Measurements from ENCODE around the gene BMP8A. TPM values are rescaled to one million over a fixed set of nuclear protein-coding genes. Genes with fewer than 3 reads are reported as not detected.
"Not testable (repeated sequence)": the region's sequence is repeated elsewhere in the genome, so short reads cannot be mapped to it uniquely, and the experiment has no call there.

Gene BMP8A
- total RNA-seq, result under 1 TPM; 0.73 to 0.82 TPM
- polyA plus RNA-seq (ENCODE audit: insufficient read length in 6 of 6), result under 1 TPM; 0.37 to 0.73 (median 0.53) TPM
- long read RNA-seq, donor 1, partial matches to known transcripts, result 0 of 1 reads
- long read RNA-seq, donor 1, other reads (novel, unspliced or antisense), result 0 of 1 reads
- long read RNA-seq, donor 2, partial matches to known transcripts, result 15 of 15 reads
- long read RNA-seq, donor 2, other reads (novel, unspliced or antisense), result 0 of 15 reads
- long read RNA-seq, donor 3, result 0 reads
- long read RNA-seq, donor 4, partial matches to known transcripts, result 0 of 1 reads
- long read RNA-seq, donor 4, other reads (novel, unspliced or antisense), result 1 of 1 reads
- long read RNA-seq, donor 5, result 0 reads
- long read RNA-seq, donor 6, partial matches to known transcripts, result 0 of 1 reads
- long read RNA-seq, donor 6, other reads (novel, unspliced or antisense), result 0 of 1 reads
- long read RNA-seq, donor 7, partial matches to known transcripts, result 12 of 12 reads
- long read RNA-seq, donor 7, other reads (novel, unspliced or antisense), result 0 of 12 reads
- long read RNA-seq, donor 8, result 0 reads
- long read RNA-seq, donor 9, result 0 reads
- long read RNA-seq, donor 10, result 0 reads
- long read RNA-seq, donor 11, transcript BMP8A-201 (7 exons, 1,692 nt), result major isoform, 5 of 11 reads
- long read RNA-seq, donor 11, partial matches to known transcripts, result 6 of 11 reads
- long read RNA-seq, donor 11, other reads (novel, unspliced or antisense), result 0 of 11 reads
- long read RNA-seq, donor 12, result 0 reads

- Histone ChIP-seq H3K27ac (no peak within 1 kb of the TSS), H3K4me3 (peak within 1 kb of the TSS; percentile 41 to 53)
These were observed at the start of gene BMP8A for GRCh38 chr1:39491146-39491921. Gene BMP8A (plus strand): TSS chr1:39491636. CDS start chr1:39491992, 356 bp downstream.

GRCh38 chr1:39441797-39442196, 49.6 kb upstream of the BMP8A start:
- H3K36me3 ChIP-seq, result peaks cover 7 to 100% of the 10 kb centered on the region in 2 donors
- no peak overlapping the region for H3K27ac ChIP-seq
- H3K4me1 ChIP-seq, result no peaks in the 10 kb centered on the region
- H3K4me3 ChIP-seq, result no peak overlapping the region
- DNase-seq (no peak), ATAC-seq (no peak)
- intact Hi-C loops (cut with DNase I), result no loop called here
- TF ChIP-seq, protein P1, sequence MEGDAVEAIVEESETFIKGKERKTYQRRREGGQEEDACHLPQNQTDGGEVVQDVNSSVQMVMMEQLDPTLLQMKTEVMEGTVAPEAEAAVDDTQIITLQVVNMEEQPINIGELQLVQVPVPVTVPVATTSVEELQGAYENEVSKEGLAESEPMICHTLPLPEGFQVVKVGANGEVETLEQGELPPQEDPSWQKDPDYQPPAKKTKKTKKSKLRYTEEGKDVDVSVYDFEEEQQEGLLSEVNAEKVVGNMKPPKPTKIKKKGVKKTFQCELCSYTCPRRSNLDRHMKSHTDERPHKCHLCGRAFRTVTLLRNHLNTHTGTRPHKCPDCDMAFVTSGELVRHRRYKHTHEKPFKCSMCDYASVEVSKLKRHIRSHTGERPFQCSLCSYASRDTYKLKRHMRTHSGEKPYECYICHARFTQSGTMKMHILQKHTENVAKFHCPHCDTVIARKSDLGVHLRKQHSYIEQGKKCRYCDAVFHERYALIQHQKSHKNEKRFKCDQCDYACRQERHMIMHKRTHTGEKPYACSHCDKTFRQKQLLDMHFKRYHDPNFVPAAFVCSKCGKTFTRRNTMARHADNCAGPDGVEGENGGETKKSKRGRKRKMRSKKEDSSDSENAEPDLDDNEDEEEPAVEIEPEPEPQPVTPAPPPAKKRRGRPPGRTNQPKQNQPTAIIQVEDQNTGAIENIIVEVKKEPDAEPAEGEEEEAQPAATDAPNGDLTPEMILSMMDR (IDR thresholded peaks at IDR 0.05), result no peak
- no peaks in the 10 kb centered on the region for H3K27me3 ChIP-seq
- no peaks in the 10 kb centered on the region for H3K9me3 ChIP-seq

More at GRCh38 chr1:39491146-39491921, at the start of gene BMP8A:
- peak in 3 of 4 donors; percentile 48 to 91 (median 65) for DNase-seq
- ATAC-seq, result peak; percentile 95
- H3K9me3 ChIP-seq, result no peaks in the 10 kb centered on the region
- H3K27me3 ChIP-seq, result peaks cover 9 to 55% of the 10 kb centered on the region in 2 donors
- H3K4me1 ChIP-seq, result peaks cover 5 to 22% of the 10 kb centered on the region in 2 donors
- TF ChIP-seq, protein P1 (IDR thresholded peaks at IDR 0.05), result no peak
- intact Hi-C loops (cut with DNase I), result no loop called here
- H3K36me3 ChIP-seq, result peaks cover 0 to 16% of the 10 kb centered on the region in 2 donors

DNA sequence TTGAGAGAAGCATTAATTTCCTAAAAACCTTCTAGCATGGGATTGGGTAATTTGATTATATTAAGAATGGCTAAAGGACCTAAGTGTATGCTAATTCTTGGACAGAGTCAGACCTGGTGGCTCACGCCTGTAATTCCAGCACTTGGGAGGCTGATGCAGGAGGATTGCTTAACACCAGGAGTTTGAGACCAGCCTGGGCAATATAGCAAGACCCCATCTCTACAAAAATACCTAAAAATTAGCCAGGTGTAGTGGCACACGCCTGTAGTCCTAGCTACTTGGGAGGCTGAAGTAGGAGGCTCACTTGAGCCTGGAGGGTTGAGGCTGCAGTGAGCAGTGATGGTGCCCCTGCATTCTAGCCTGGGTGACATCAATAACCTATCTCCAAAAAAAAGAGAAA, 45.9 kb upstream of the BMP8A start:
- Histone ChIP-seq H3K4me1 (no peaks in the 10 kb centered on the region), H3K36me3 (peaks cover 13 to 100% of the 10 kb centered on the region in 2 donors)

GRCh38 chr1:39446986-39447567, 44.4 kb upstream of the BMP8A start:
- no peak overlapping the region for H3K4me3 ChIP-seq
- H3K27ac ChIP-seq, result no peak overlapping the region
- TF ChIP-seq, protein P1 (IDR thresholded peaks at IDR 0.05), result no peak
- intact Hi-C loops (cut with DNase I), result no loop called here
- no peaks in the 10 kb centered on the region for H3K9me3 ChIP-seq
- DNase-seq (no peak), ATAC-seq (no peak)
- peaks cover 14 to 100% of the 10 kb centered on the region in 2 donors for H3K36me3 ChIP-seq
- H3K4me1 ChIP-seq, result peaks cover 0 to 7% of the 10 kb centered on the region in 2 donors
- H3K27me3 ChIP-seq, result no peaks in the 10 kb centered on the region

More for the DNA sequence above, 45.9 kb upstream of the BMP8A start:
- ATAC-seq (no peak), DNase-seq (no peak)
- TF ChIP-seq, protein P1 (IDR thresholded peaks at IDR 0.05), result no peak
- Histone ChIP-seq H3K27me3 (no peaks in the 10 kb centered on the region), H3K4me3 (no peak overlapping the region), H3K9me3 (no peaks in the 10 kb centered on the region), H3K27ac (no peak overlapping the region)
- intact Hi-C loops (cut with DNase I), result no loop called here

- H3K36me3 ChIP-seq, result peaks cover 18 to 100% of the 10 kb centered on the region in 2 donors
- DNase-seq, ATAC-seq: not testable (repeated sequence)
These were observed 41.4 kb upstream of the BMP8A start for GRCh38 chr1:39450041-39450440.

More at GRCh38 chr1:39450041-39450440, 41.4 kb upstream of the BMP8A start:
- H3K27ac ChIP-seq; H3K4me1 ChIP-seq; intact Hi-C loops (cut with DNase I); H3K27me3 ChIP-seq; H3K9me3 ChIP-seq; H3K4me3 ChIP-seq: not testable (repeated sequence)
